ENCODE data around the gene CHN2. TPM values are rescaled to one million over a fixed set of nuclear protein-coding genes. Genes with fewer than 3 reads are reported as not detected.
"Not testable (repeated sequence)": the region's sequence is repeated elsewhere in the genome, so short reads cannot be mapped to it uniquely, and the experiment has no call there.

CHN2 gene
- total RNA-seq, 1 donor from 2014 or later, result 36.1 TPM

DNA sequence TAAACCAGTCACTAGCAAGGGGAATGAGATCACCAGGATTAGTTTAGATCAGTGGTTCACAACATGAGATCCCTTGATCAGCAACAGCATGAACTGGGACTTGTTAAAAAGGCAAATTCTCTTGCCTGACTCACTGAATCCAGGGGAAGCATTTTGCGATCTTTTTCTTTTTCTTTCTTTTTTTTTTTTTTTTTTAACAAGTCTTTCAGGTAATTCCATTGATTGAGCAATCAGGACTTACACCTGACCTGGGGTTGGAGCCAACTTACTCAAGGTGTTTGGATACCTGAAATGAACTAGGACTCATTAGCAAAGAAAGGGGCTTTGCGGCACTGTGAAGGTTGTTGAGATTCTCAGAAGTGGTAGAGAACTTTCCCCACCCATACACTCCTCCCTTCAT lies 321.9 kb downstream of the CHN2 start:
- H3K36me3 ChIP-seq, result peaks cover 10% of the 10 kb centered on the region
- intact Hi-C loops (cut with micrococcal nuclease), result no loop called here
- no peak overlapping the region for H3K27ac ChIP-seq (replicated peaks)
- no peak for DNase-seq
- H3K9me3 ChIP-seq (replicated peaks), result peaks cover under 1% of the 10 kb centered on the region
- no peak for TF ChIP-seq CTCF (IDR thresholded peaks at IDR 0.05; ENCODE audit: borderline replicate concordance)
- H3K4me3 ChIP-seq, result no peak overlapping the region
- no peaks in the 10 kb centered on the region for H3K27me3 ChIP-seq (ENCODE audit: low read depth)
- no peaks in the 10 kb centered on the region for H3K4me1 ChIP-seq

- Histone ChIP-seq H3K27me3 (ENCODE audit: low read depth) (no peaks in the 10 kb centered on the region), H3K36me3 (no peaks in the 10 kb centered on the region), H3K27ac (replicated peaks) (no peak overlapping the region), H3K9me3 (replicated peaks) (peaks cover 10% of the 10 kb centered on the region), H3K4me1 (no peaks in the 10 kb centered on the region), H3K4me3 (no peak overlapping the region)
- intact Hi-C loops (cut with micrococcal nuclease), result no loop called here
- no peak for TF ChIP-seq CTCF (IDR thresholded peaks at IDR 0.05; ENCODE audit: borderline replicate concordance)
- no peak for DNase-seq
These were observed 324.0 kb downstream of the CHN2 start for GRCh38 chr7:29518616-29519015.

- TF ChIP-seq CTCF (IDR thresholded peaks at IDR 0.05; ENCODE audit: borderline replicate concordance), result no peak
- H3K27me3 ChIP-seq (ENCODE audit: low read depth), result no peaks in the 10 kb centered on the region
- intact Hi-C loops (cut with micrococcal nuclease), result no loop called here
These were observed 329.2 kb downstream of the CHN2 start for GRCh38 chr7:29523728-29524127.

DNA sequence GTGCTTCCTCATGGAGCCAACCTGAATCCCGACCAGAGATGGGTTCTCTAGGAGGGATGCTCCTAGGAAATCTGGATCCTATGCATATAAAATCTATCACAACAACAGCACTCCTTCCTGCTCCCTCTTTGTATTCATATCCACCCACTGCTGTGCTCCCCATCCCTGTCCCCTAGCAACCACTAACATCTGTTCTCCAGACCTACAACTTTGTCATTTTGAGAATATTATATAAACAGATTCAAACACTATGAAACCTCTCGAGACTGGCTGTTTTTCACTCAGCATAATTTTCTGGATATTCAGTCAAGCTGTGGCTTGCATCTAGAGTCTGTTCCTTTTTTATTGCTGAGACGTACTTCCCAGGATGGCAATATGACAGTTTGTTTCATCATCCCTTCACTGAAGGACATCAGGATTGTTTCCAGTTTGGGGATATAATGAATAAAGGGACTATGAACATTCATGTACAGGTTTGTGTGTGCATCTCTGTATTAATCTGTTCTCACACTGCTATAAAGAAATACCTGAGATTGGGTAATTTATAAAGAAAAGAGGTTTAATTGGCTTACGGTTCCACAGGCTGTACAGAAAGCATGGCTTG lies 333.0 kb downstream of the CHN2 start:
- H3K27me3 ChIP-seq (ENCODE audit: low read depth), result no peaks in the 10 kb centered on the region
- no peak overlapping the region for H3K27ac ChIP-seq (replicated peaks)
- H3K9me3 ChIP-seq (replicated peaks), result no peaks in the 10 kb centered on the region
- intact Hi-C loops (cut with micrococcal nuclease), result no loop called here
- no peak overlapping the region for H3K4me3 ChIP-seq
- no peaks in the 10 kb centered on the region for H3K4me1 ChIP-seq
- no peaks in the 10 kb centered on the region for H3K36me3 ChIP-seq
- DNase-seq, result no peak
- TF ChIP-seq CTCF (IDR thresholded peaks at IDR 0.05; ENCODE audit: borderline replicate concordance), result no peak

More at GRCh38 chr7:29523728-29524127, 329.2 kb downstream of the CHN2 start:
- Histone ChIP-seq H3K27ac (replicated peaks) (no peak overlapping the region), H3K9me3 (replicated peaks) (peaks cover 10% of the 10 kb centered on the region), H3K4me3 (no peak overlapping the region), H3K4me1 (no peaks in the 10 kb centered on the region), H3K36me3 (no peaks in the 10 kb centered on the region)
- DNase-seq, result no peak

- DNase-seq; H3K4me1 ChIP-seq; H3K27ac ChIP-seq (replicated peaks); H3K36me3 ChIP-seq; H3K4me3 ChIP-seq; intact Hi-C loops (cut with micrococcal nuclease); H3K27me3 ChIP-seq (ENCODE audit: low read depth); H3K9me3 ChIP-seq (replicated peaks): not testable (repeated sequence)
These were observed 334.0 kb downstream of the CHN2 start for GRCh38 chr7:29528526-29528925.

Other genes starting within 250 kb of the CHN2 start
- gene TRIL, start 236.4 kb upstream of the CHN2 start, total RNA-seq, result 1.9 TPM
- 86.3 TPM for gene CPVL, start 48.2 kb upstream of the CHN2 start, total RNA-seq